Bronchial epithelial cell (primary cell): ENCODE data around the gene CDK14. TPM values are rescaled to one million over a fixed set of nuclear protein-coding genes. Genes with fewer than 3 reads are reported as not detected.

ENCODE experiments used
- DNase-seq: peaks from one replicate; pipeline ENCODE4 v3.0.0-alpha.2; 2010; ENCODE audit warnings: low read depth
- FAIRE-seq: peaks from 2 replicates; lab custom pipeline; 2011; peaks lifted over from hg19 to GRCh38; lab: Jason Lieb, UNC
- H3K27me3 ChIP-seq: 2 replicates; pipeline ENCODE4 v1.5.1; 2011; ENCODE audit warnings: low read length; ENCODE audit not compliant: control insufficient read depth, insufficient read depth
- H3K36me3 ChIP-seq: 2 replicates; pipeline ENCODE4 v1.5.1; 2011; ENCODE audit warnings: low read length; ENCODE audit not compliant: control insufficient read depth, insufficient read depth
- H3K4me3 ChIP-seq: 2 replicates; pipeline ENCODE4 v1.5.1; 2011; ENCODE audit warnings: mild to moderate bottlenecking, low read depth, low read length, control low read depth
- total RNA-seq: library from RNA; depleted of rRNA; stranded (reverse); fragments of >200 nt; gene quantifications from 2 replicates; pipeline ENCODE4 v1.2.1, GENCODE V29; 2014
- TF ChIP-seq, protein P1 (sequence below): IDR thresholded peaks from 2 replicates; pipeline ENCODE4 v1.5.1; 2011; ENCODE audit warnings: mild to moderate bottlenecking, moderate library complexity, low read length, control low read depth, inconsistent platforms; ENCODE audit not compliant: insufficient read depth, severe bottlenecking

CDK14 gene
- total RNA-seq, 1 donor from 2014 or later: 8.7 TPM

DNA sequence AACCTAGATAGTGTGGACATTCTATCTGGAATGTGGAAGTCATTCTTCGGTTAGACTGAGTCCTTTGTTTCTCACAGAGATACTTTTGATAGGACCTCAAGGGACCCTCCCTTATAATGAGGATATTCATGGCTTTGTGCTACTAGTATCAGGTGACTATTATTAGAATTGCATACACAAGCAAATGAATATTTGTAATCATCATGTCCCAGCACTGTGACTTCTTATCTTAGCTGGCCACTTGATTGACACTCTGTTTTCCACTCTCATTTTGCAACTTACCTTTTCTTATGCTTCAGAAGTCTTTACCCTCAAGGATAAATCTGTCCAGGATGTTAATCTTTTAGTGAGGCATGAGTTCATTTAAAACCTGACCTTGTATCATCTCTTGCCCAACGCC is 399.9 kb downstream of the CDK14 start:
- H3K36me3 ChIP-seq: no peaks in the 10 kb centered on the region
- H3K4me3 ChIP-seq: no peak overlapping the region
- FAIRE-seq (no peak), DNase-seq (no peak)
- no peaks in the 10 kb centered on the region for H3K27me3 ChIP-seq
- TF ChIP-seq, protein P1, sequence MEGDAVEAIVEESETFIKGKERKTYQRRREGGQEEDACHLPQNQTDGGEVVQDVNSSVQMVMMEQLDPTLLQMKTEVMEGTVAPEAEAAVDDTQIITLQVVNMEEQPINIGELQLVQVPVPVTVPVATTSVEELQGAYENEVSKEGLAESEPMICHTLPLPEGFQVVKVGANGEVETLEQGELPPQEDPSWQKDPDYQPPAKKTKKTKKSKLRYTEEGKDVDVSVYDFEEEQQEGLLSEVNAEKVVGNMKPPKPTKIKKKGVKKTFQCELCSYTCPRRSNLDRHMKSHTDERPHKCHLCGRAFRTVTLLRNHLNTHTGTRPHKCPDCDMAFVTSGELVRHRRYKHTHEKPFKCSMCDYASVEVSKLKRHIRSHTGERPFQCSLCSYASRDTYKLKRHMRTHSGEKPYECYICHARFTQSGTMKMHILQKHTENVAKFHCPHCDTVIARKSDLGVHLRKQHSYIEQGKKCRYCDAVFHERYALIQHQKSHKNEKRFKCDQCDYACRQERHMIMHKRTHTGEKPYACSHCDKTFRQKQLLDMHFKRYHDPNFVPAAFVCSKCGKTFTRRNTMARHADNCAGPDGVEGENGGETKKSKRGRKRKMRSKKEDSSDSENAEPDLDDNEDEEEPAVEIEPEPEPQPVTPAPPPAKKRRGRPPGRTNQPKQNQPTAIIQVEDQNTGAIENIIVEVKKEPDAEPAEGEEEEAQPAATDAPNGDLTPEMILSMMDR: no peak

DNA sequence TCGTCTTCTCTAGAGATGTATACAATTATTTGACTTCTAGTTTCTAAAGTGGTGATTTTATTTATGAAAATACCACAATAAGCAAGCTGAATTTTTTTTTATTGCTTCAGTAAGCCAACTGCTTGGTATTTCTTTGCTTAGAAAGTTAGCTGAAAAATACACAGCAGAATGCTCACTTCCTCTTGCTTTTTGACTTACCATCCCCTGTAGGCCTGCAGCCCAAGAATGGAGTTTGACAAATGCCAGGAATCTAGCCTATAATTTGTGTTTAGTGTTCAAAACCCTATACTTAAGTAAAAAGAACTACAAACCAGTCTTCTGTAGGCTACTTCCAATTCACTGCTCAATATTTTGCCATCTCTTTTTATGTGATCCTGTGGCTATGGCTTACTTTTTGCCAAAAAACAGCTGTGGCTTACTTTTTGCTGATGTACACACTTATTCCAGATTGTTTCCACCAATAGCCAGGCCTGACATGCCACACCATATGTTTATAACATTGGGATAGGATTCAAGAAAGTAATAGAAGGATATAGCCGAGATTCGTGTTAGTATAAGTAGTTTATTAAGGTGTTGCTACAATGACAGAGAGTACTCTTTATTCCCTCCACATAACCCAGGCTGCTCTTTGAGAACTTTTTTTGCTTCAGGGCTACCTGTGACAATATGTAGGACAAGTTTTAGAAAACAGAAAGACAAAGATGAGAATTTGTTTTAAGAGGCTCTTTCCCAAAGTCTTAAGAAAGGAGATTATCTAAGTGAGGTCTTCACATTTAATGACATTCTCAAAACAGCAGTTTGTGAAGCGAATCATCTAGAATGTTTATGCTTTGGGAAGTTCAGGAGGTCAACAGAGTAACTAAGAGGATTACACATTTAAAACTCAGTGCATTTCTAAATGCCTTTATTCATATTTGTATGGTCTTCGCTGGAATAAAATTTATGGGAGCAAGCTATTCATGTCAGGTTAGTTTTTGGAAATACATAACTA is 404.2 kb downstream of the CDK14 start:
- Histone ChIP-seq H3K4me3 (no peak overlapping the region), H3K36me3 (no peaks in the 10 kb centered on the region), H3K27me3 (no peaks in the 10 kb centered on the region)
- FAIRE-seq: no peak
- TF ChIP-seq, protein P1: no peak
- DNase-seq: peak; percentile 6

DNA sequence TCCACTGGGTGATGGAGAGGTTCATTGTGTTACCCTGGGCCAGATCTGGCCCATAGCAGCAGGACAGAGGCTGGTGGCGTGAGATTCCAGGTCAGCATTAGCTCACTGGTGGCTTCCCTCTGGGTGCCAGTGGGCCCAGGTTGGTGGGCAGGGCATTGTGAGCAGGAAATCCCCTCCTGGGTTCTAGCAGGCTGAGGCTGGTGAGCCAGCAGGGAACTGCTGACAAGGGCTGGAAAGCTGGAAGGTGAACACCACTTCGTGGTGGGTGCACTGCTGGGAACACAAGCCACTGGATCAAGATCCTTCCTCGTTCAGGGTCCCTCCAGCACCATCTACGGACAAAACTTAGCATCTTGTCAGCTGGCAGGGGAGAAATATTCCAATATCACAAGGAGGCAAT is 408.9 kb downstream of the CDK14 start:
- H3K27me3 ChIP-seq: no peaks in the 10 kb centered on the region
- H3K36me3 ChIP-seq: no peaks in the 10 kb centered on the region
- TF ChIP-seq, protein P1: no peak
- peak; percentile 55 for FAIRE-seq
- H3K4me3 ChIP-seq: no peak overlapping the region
- DNase-seq: no peak

DNA sequence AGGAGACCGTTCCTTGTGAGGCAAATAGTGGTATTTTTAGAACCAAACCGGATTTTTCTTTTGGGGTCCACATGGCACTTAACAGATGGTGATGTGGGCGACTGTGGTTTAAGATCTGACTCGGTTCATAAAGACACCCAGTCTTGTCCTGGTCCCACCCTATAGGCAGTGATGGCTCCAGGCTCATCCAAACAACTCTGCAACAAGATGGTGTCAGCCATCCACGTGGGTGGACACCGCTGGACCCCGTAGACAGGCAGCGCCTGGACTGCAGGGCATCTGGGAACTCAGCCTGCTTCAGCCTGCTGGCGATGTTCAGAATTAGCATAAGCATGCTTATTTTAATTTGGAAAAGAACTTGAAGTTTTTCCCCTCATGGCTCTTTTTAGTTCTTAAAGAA is 409.7 kb downstream of the CDK14 start:
- TF ChIP-seq, protein P1: no peak
- Histone ChIP-seq H3K36me3 (no peaks in the 10 kb centered on the region), H3K4me3 (no peak overlapping the region), H3K27me3 (no peaks in the 10 kb centered on the region)
- FAIRE-seq (no peak), DNase-seq (no peak)

DNA sequence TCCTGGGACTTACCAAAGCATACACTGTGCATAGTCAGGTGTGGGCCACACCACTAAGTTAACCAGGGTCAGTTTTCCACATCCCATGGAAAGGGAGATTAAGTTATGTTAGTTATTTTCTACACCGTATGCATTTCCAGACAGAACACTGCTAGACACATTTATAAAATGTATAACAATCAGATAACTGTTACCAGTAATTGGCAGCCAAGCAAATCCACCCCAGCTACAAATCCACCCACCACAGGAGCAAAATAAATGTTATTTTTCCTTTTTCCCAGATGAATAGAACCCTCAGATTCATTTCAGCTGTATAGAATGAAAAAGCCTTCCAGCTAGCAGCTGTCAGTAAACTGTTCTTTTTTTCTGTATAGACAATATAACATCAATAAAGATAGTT is 411.2 kb downstream of the CDK14 start:
- H3K27me3 ChIP-seq: no peaks in the 10 kb centered on the region
- no peak overlapping the region for H3K4me3 ChIP-seq
- no peaks in the 10 kb centered on the region for H3K36me3 ChIP-seq
- DNase-seq (no peak), FAIRE-seq (no peak)
- TF ChIP-seq, protein P1: no peak

DNA sequence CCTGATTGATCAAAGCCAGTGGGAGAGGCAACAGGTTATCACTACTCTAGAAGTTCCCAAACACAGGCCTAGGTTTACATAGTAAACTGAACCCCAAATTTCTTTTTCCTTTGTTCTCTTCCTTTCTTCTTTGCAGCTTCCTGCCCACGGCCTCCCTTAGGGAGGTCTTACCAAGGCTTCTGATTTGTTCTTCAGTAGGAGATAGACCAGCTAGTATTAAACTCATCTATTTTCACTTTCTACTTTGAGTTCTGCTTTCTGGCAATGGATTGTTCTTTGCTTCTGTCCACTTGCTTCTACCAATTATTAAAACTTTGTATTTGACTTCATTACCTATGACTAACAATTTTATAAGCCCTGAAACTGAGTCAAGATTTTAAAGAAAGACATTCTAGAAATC is 417.0 kb downstream of the CDK14 start:
- TF ChIP-seq, protein P1: no peak
- no peaks in the 10 kb centered on the region for H3K36me3 ChIP-seq
- DNase-seq: no peak
- H3K4me3 ChIP-seq: no peak overlapping the region
- FAIRE-seq: no peak
- H3K27me3 ChIP-seq: no peaks in the 10 kb centered on the region
